ENCODE measurements around the gene UTRN. TPM values are rescaled to one million over a fixed set of nuclear protein-coding genes. Genes with fewer than 3 reads are reported as not detected.

UTRN gene
- total and polyA plus RNA-seq, 7 donors = 9.0 to 143 (median 36.7) TPM

GRCh38 chr6:144263786-144264185 is 21.3 kb upstream of the UTRN start:
- Histone ChIP-seq H3K4me1 (peaks cover 0 to 27% (median 19%) of the 10 kb centered on the region in 4 donors), H3K9me3 (no peaks in the 10 kb centered on the region), H3K27me3 (no peaks in the 10 kb centered on the region), H3K36me3 (no peaks in the 10 kb centered on the region), H3K4me3 (no peak overlapping the region), H3K27ac (peak overlapping the region; percentile 14 to 68 (median 64))
- DNase-seq = no peak
- TF ChIP-seq POLR2AphosphoS5 (IDR thresholded peaks at IDR 0.05) (no peak), POLR2A (IDR thresholded peaks at IDR 0.05) (no peak), EP300 (IDR thresholded peaks at IDR 0.05) (no peak), CTCF (IDR thresholded peaks at IDR 0.05) (no peak)
- WGBS, 2 donors = 89 to 94% methylated on average over 3 of the region's 3 CpGs
- intact Hi-C loops (cut with DNase I) = no loop called here

- intact Hi-C loops (cut with DNase I) = no loop called here
These were observed 20.7 kb upstream of the UTRN start for GRCh38 chr6:144264270-144265060.

GRCh38 chr6:144265061-144265357 is 20.1 kb upstream of the UTRN start:
- peaks cover 0 to 27% (median 19%) of the 10 kb centered on the region in 4 donors for H3K4me1 ChIP-seq
- peak overlapping the region in 3 of 4 donors; percentile 63 to 68 (median 64) for H3K27ac ChIP-seq
- 74 to 83% methylated on average over 4 of the region's 4 CpGs for WGBS, 2 donors
- H3K36me3 ChIP-seq = no peaks in the 10 kb centered on the region
- no peaks in the 10 kb centered on the region for H3K27me3 ChIP-seq
- intact Hi-C loops (cut with DNase I) = no loop called here
- no peak for TF ChIP-seq POLR2AphosphoS5 (IDR thresholded peaks at IDR 0.05)
- no peak for TF ChIP-seq POLR2A (IDR thresholded peaks at IDR 0.05)
- TF ChIP-seq EP300 (IDR thresholded peaks at IDR 0.05) = no peak
- TF ChIP-seq CTCF (IDR thresholded peaks at IDR 0.05) = no peak
- DNase-seq = no peak
- H3K9me3 ChIP-seq = no peaks in the 10 kb centered on the region
- no peak overlapping the region for H3K4me3 ChIP-seq

More at GRCh38 chr6:144264270-144265060, 20.7 kb upstream of the UTRN start:
- Histone ChIP-seq H3K4me3 (no peak overlapping the region), H3K27me3 (no peaks in the 10 kb centered on the region), H3K27ac (peak overlapping the region; percentile 14 to 68 (median 64)), H3K9me3 (no peaks in the 10 kb centered on the region), H3K4me1 (peaks cover 0 to 27% (median 19%) of the 10 kb centered on the region in 4 donors), H3K36me3 (no peaks in the 10 kb centered on the region)
- 80% methylated on average over 7 of the region's 7 CpGs for whole genome bisulfite sequencing, 2 donors
- DNase-seq = no peak
- TF ChIP-seq EP300 (IDR thresholded peaks at IDR 0.05) (no peak), POLR2A (IDR thresholded peaks at IDR 0.05) (no peak), CTCF (IDR thresholded peaks at IDR 0.05) (no peak), POLR2AphosphoS5 (IDR thresholded peaks at IDR 0.05) (no peak)

GRCh38 chr6:144265390-144265789 is 19.7 kb upstream of the UTRN start:
- DNase-seq = no peak
- H3K4me1 ChIP-seq = peaks cover 0 to 27% (median 19%) of the 10 kb centered on the region in 4 donors

More at GRCh38 chr6:144265390-144265789, 19.7 kb upstream of the UTRN start:
- no peak overlapping the region for H3K4me3 ChIP-seq
- 53 to 81% methylated on average over 5 of the region's 5 CpGs for WGBS, 2 donors
- H3K9me3 ChIP-seq = no peaks in the 10 kb centered on the region
- intact Hi-C loops (cut with DNase I) = no loop called here
- H3K27me3 ChIP-seq = no peaks in the 10 kb centered on the region
- peak overlapping the region; percentile 35 to 68 (median 64) for H3K27ac ChIP-seq
- TF ChIP-seq POLR2A (IDR thresholded peaks at IDR 0.05) (no peak), POLR2AphosphoS5 (IDR thresholded peaks at IDR 0.05) (no peak), CTCF (IDR thresholded peaks at IDR 0.05) (no peak), EP300 (IDR thresholded peaks at IDR 0.05) (no peak)
- H3K36me3 ChIP-seq = no peaks in the 10 kb centered on the region

Data from sigmoid colon (tissue), 7 donors.